ENCODE data around the gene TMEFF1.

TMEFF1 gene

GRCh38 chr9:100448266-100448665 lies 24.7 kb upstream of the TMEFF1 start:
- DNase-seq = no peak

GRCh38 chr9:100449420-100449819 lies 23.5 kb upstream of the TMEFF1 start:
- DNase-seq = no peak

- DNase-seq = no peak
These were observed 20.1 kb upstream of the TMEFF1 start for GRCh38 chr9:100452894-100453293.

GRCh38 chr9:100455470-100455869 lies 17.5 kb upstream of the TMEFF1 start:
- no peak for DNase-seq

GRCh38 chr9:100457517-100457916 lies 15.4 kb upstream of the TMEFF1 start:
- no peak for DNase-seq

- DNase-seq = no peak
These were observed 13.0 kb upstream of the TMEFF1 start for GRCh38 chr9:100459963-100460362.

GRCh38 chr9:100465274-100465673 lies 7.7 kb upstream of the TMEFF1 start:
- no peak for DNase-seq

- no peak for DNase-seq
These were observed 7.2 kb upstream of the TMEFF1 start for GRCh38 chr9:100465761-100466160.

- DNase-seq = no peak
These were observed 6.6 kb upstream of the TMEFF1 start for GRCh38 chr9:100466171-100466828.

GRCh38 chr9:100466829-100467221 lies 6.1 kb upstream of the TMEFF1 start:
- DNase-seq = no peak

- no peak for DNase-seq
These were observed 4.9 kb upstream of the TMEFF1 start for GRCh38 chr9:100468041-100468440.

- no peak for DNase-seq
These were observed 681 bp upstream of the TMEFF1 start for GRCh38 chr9:100472268-100472667.

- DNase-seq = no peak
These were observed 530 bp downstream of the TMEFF1 start for GRCh38 chr9:100473276-100474081.

GRCh38 chr9:100474082-100474923 lies 1.4 kb downstream of the TMEFF1 start:
- no peak for DNase-seq

GRCh38 chr9:100474924-100475276 lies 2.0 kb downstream of the TMEFF1 start:
- DNase-seq = no peak

GRCh38 chr9:100477241-100477640 lies 4.3 kb downstream of the TMEFF1 start:
- no peak for DNase-seq

- no peak for DNase-seq
These were observed 5.2 kb downstream of the TMEFF1 start for GRCh38 chr9:100478192-100478591.

GRCh38 chr9:100479820-100480219 lies 6.9 kb downstream of the TMEFF1 start:
- no peak for DNase-seq

- no peak for DNase-seq
These were observed 12.2 kb downstream of the TMEFF1 start for GRCh38 chr9:100485196-100485595.

GRCh38 chr9:100486479-100487176 lies 13.7 kb downstream of the TMEFF1 start:
- no peak for DNase-seq

- DNase-seq = no peak
These were observed 15.2 kb downstream of the TMEFF1 start for GRCh38 chr9:100488177-100488576.

- no peak for DNase-seq
These were observed 16.9 kb downstream of the TMEFF1 start for GRCh38 chr9:100489836-100490235.

GRCh38 chr9:100492952-100493351 lies 20.0 kb downstream of the TMEFF1 start:
- DNase-seq = no peak

Measured in effector CD4-positive, alpha-beta T cell (primary cell).